HG03439 (cell line): Measurements from ENCODE around the gene MTIF2.
"Not testable (repeated sequence)": the region's sequence is repeated elsewhere in the genome, so short reads cannot be mapped to it uniquely, and the experiment has no call there.

Experiments used
- ATAC-seq: cut with Tn5 transposase; IDR thresholded peaks from one replicate; pipeline ENCODE4 v1.9.1; 2021; ENCODE audit warnings: mild to moderate bottlenecking, moderate library complexity; ENCODE audit not compliant: unreplicated experiment

The MTIF2 gene, protein sequence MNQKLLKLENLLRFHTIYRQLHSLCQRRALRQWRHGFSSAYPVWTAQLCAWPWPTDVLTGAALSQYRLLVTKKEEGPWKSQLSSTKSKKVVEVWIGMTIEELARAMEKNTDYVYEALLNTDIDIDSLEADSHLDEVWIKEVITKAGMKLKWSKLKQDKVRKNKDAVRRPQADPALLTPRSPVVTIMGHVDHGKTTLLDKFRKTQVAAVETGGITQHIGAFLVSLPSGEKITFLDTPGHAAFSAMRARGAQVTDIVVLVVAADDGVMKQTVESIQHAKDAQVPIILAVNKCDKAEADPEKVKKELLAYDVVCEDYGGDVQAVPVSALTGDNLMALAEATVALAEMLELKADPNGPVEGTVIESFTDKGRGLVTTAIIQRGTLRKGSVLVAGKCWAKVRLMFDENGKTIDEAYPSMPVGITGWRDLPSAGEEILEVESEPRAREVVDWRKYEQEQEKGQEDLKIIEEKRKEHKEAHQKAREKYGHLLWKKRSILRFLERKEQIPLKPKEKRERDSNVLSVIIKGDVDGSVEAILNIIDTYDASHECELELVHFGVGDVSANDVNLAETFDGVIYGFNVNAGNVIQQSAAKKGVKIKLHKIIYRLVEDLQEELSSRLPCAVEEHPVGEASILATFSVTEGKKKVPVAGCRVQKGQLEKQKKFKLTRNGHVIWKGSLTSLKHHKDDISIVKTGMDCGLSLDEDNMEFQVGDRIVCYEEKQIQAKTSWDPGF

DNA sequence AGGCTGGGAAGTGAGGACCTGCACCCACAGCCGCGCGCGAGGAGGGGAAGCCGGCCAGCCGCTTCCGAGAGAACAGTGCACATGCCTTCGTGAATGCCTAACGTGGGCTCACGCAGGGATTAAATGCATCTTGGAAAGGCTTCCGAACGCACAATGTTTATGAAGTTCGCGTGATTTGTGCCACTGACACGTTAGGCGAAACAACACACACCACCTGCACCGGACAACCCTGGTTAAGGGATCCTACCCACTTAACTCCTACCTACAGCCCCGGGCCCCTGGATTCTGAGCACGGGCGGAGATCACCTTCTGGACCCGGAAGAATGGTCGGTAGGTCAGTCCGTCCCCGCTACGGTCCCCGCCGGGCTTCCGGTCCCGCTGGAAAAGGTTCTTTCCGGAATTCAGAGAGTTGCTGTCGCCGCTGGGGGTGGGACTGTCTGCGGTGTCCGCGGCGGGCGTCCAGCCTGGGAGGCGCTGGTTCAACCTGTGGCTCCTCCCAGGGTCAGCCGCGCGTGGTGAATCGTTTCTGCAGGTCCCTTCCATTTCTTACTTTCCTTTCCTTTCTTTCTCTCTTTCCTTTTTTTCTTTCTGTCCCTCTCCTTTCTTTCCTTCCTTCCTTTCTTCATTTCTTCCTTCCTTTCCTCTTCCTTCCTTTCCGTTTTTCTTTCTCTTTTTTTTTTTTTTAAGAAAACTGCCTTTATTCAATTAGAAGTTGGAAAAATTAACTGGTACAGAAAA is at the start of gene MTIF2:
Gene MTIF2, minus strand, starts transcription at position 325 of the 738 bp plus-strand sequence. CDS start 5,373 bp downstream, outside the sequence.
- ATAC-seq: peak; percentile 99

GRCh38 chr2:55314985-55315384 is 46.0 kb upstream of the MTIF2 start:
- no peak for ATAC-seq

- peak; percentile 96 for ATAC-seq
Observed at GRCh38 chr2:55311444-55311870, 42.4 kb upstream of the MTIF2 start.

- ATAC-seq: no peak
Observed at GRCh38 chr2:55309446-55309845, 40.4 kb upstream of the MTIF2 start.

DNA sequence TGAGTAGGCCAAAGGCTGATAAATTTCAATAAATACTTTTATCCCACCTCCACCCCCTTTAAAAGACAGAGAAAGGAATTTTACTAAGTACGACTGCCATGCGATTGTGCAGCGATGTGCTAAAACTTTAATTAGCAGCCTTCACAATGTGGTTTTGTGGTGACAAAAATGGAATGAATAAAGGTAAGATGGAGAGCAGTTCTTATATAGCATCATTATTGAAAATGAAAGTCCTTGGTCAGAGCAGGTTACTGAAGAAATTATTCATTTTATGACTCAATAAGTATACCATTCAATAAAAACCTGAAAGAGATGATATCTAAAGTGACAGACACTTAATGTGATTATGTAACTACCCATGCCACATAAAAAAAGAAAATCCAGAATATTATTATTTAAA is 33.2 kb upstream of the MTIF2 start:
- ATAC-seq: peak; percentile 88

DNA sequence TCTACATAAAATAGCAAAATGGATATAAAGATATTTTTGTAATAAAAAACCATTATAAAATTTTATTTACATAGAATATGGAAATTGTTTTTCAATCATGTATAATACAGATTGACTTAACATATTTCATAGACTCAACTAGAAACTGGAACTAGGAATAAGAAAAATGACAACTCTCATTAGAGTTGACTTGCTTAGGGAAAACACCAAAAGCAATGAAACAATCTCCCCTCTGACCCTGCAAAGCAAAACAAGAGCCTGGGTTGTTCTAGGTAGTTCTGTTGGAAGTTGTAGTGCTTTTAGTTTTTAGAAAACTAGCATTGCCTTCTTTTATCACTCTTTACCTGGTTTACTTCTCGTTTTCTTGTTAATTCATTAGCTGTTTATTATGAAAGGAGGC is 32.2 kb upstream of the MTIF2 start:
- no peak for ATAC-seq

DNA sequence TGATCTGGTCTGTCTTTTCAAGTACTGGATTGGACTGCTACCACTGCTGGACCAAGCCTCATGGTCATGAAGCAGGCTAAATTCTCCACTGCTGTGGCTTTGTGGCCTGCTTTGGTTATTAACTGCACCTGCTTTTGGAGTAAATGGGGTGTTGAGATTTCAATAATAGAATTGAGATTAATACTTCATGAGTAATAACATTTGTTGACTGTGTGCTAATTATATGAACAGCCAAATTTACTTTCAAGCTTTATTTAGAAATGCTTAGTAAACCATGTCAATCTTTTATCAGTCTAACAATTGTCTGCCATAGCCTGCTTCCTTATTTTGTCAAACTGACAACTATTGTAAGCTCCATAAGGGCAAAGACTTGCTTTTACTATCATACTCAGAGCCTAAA is 27.4 kb upstream of the MTIF2 start:
- ATAC-seq: peak; percentile 71

GRCh38 chr2:55283083-55283482 is 14.1 kb upstream of the MTIF2 start:
- ATAC-seq: no peak

GRCh38 chr2:55282110-55282917 is 13.3 kb upstream of the MTIF2 start:
- ATAC-seq: peak; percentile 98

DNA sequence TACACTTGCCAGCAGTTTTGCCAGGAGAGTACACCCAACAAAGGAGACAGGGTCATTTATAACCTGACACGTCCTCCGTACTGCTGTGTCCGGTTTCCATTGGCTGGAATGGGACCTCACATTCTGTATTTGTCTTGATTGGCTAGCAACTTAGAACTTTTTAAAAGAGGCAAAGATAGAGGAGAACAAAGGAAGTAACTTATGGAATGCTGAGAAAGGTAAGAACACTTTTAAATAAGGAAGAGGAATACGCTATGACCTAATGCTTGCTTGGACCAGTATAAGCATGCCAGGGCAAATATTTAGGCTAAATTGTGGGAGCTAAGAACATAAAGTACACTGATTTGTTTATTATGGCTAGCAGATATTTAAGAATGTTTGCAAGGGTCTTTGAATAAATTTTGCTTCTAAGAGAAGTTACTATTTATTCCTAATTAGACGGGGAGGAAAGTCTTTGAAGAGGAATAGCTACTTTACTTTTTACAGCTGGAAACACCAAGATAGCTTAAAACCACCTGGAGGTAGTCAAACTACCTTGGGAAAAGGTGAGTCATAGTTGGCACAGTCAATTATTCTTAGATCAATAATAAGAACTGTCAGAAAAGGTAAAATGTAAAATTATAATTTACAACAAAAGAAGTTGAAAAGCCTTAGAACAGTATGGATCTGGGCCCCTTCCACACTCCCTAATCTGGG is 12.0 kb upstream of the MTIF2 start:
- not testable (repeated sequence) for ATAC-seq

- ATAC-seq: not testable (repeated sequence)
Observed at GRCh38 chr2:55279859-55280424, 10.9 kb upstream of the MTIF2 start.

DNA sequence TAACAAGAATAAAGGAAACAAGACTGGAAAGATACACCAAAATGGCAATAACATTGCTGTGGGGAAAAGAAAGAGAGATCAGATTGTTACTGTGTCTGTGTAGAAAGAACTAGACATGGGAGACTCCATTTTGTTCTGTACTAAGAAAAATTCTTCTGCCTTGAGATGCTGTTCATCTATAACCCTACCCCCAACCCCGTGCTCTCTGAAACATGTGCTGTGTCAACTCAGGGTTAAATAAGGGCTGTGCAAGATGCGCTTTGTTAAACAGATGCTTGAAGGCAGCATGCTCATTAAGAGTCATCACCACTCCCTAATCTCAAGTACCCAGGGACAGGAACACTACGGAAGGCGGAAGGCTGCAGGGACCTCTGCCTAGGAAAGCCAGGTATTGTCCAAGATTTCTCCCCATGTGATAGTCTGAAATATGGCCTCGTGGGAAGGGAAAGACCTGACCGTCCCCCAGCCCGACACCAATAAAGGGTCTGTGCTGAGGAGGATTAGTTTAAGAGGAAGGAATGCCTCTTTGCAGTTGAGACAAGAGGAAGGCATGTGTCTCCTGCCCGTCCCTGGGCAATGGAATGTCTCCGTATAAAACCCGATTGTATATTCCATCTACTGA is 10.3 kb upstream of the MTIF2 start:
- not testable (repeated sequence) for ATAC-seq

DNA sequence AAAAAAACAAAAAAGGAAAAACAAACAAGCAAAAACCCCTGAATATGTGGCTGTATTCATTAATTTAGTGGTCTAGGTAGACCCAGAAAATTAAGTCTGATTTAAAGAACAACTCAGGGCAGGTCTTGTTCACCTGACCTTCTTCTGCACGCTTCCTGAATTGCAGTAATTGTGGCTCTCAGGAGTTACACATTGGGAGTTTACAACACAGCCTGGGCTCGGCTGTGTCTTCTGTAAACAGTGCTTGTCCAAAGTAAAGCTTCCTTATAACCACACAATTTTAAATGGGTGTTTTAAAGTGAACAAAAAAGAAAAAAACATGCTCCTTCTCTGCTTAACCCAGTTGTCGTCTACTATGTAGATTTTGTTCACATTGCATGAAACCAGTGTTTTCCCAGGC is 8.3 kb upstream of the MTIF2 start:
- no peak for ATAC-seq

- not testable (repeated sequence) for ATAC-seq
Observed at GRCh38 chr2:55274346-55274745, 5.3 kb upstream of the MTIF2 start.

GRCh38 chr2:55269645-55269990 is 587 bp upstream of the MTIF2 start:
- no peak for ATAC-seq

DNA sequence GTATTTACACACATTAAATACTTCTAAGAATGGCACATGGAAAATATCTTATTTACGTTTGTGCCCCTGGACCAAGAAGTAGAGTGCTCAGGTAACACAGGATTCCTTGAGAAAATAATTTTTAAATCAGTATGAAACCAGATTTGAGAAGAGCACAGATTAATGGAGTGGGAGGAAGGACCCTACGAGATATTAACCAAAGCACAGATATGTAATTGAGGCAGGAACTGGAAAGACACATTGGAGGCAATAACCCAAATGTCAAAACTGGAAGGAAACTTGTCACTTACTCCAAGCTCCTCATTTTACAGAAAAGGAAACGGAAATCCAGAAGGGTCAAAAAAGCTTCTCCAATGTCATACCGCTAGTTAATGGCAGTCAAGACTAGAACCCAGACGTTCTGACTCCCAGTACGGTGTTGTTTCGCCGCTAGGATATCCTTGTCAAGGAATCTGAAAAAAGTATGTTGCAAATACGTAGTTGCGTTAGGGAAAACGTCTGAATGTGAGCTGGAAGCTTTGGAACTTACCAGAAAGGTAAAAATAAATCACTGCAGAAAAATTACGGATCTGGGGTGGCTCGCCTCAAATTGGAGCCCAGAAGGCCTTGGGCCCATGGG is 634 bp downstream of the MTIF2 start:
- ATAC-seq: no peak

DNA sequence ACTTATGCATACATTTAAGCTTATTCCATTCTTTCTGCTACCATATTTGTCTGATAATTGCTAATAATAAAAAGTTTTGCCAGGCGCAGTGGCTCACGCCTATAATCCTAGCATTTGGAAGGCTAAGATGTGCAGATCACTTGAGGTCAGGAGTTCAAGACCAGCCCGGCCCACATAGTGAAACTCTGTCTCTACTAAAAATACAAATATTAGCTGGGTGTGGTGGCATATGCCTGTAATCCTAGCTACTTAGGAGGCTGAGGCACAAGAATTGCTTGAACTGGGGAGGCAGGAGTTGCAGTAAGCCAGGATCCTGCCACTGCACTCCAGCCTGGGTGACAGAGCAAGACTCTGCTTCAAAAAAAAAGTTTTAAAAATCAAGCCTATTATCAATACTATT is 9.4 kb downstream of the MTIF2 start:
- ATAC-seq: not testable (repeated sequence)

DNA sequence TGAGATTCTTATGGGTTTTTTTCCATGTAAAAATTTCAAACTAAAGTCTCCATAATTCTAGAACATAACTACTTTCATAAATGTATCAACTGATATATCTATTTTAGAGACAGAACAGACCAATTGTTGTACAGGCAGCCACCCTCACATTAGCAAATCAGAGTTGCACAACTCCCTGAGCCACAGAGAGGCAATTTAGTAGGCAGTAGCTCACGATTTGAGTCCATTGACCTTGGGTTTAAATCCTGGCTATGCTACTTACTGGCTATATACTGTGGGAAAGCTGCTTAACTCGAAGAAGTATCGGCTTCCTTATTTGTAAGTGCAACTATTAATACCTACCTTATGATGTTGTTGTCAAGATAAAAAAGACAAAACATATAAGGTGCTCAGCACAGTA is 16.2 kb downstream of the MTIF2 start:
- ATAC-seq: no peak

DNA sequence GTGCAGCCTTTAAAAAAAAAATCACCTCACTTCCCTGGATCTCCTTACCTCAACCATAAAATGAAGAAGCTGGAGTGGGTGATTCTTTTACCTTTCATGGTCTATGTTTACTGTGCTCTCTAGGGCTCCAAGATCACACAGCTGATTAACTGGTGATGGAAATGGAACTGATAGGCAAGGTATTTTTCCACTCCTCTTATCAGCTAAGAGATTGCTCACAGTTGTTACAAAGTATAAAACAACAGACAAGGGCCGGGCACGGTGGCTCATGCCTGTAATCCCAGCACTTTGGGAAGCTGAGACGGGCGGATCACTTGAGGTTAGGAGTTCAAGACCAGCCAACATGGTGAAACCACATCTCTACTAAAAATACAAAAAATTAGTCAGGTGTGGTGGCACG is 22.0 kb downstream of the MTIF2 start:
- no peak for ATAC-seq
